NB4 (cell line): ENCODE data around the gene CEMIP.

ENCODE experiments used
- POLR2A ChIP-seq: IDR thresholded peaks from 2 replicates; pipeline ENCODE4 v1.6.1; 2011; ENCODE audit warnings: mild to moderate bottlenecking; ENCODE audit not compliant: insufficient read length; ENCODE audit errors: extremely low read depth
- TF ChIP-seq, protein P1 (sequence below): IDR thresholded peaks from one replicate; pipeline ENCODE4 v1.5.1; 2012; ENCODE audit warnings: low read depth, low read length
- TF ChIP-seq, protein P2 (sequence below): IDR thresholded peaks from 2 replicates; pipeline ENCODE4 v1.6.1; 2011; ENCODE audit warnings: low read depth, low read length

DNA sequence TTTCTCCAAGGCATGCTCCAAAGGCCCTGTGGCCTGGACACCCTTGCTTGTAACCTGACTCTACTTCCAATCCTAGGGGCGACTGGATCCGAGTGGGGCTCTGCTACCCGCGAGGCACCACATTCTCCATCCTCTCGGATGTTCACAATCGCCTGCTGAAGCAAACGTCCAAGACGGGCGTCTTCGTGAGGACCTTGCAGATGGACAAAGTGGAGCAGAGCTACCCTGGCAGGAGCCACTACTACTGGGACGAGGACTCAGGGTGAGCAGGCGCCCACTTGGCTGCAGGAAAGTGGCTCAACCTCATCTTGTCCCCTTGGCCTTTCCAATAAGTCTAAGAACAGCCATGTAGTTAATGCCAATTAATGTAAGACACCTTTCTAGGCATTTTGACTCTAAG is 158.5 kb downstream of the CEMIP start:
- TF ChIP-seq, protein P1, sequence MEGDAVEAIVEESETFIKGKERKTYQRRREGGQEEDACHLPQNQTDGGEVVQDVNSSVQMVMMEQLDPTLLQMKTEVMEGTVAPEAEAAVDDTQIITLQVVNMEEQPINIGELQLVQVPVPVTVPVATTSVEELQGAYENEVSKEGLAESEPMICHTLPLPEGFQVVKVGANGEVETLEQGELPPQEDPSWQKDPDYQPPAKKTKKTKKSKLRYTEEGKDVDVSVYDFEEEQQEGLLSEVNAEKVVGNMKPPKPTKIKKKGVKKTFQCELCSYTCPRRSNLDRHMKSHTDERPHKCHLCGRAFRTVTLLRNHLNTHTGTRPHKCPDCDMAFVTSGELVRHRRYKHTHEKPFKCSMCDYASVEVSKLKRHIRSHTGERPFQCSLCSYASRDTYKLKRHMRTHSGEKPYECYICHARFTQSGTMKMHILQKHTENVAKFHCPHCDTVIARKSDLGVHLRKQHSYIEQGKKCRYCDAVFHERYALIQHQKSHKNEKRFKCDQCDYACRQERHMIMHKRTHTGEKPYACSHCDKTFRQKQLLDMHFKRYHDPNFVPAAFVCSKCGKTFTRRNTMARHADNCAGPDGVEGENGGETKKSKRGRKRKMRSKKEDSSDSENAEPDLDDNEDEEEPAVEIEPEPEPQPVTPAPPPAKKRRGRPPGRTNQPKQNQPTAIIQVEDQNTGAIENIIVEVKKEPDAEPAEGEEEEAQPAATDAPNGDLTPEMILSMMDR, result no peak
- no peak for TF ChIP-seq POLR2A
- TF ChIP-seq, protein P2, sequence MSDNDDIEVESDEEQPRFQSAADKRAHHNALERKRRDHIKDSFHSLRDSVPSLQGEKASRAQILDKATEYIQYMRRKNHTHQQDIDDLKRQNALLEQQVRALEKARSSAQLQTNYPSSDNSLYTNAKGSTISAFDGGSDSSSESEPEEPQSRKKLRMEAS, result no peak
